Activated CD8-positive, alpha-beta memory T cell treated with anti-CD3 and anti-CD28 coated beads for 48 hours (primary cell): ENCODE data around the gene PLCE1.

Experiments used
- DNase-seq, 3 experiments: peaks; one replicate each; pipeline ENCODE4 v3.0.0-alpha.2; 2020; ENCODE audit warnings: low read depth in 2 of 3, low spot score in 2 of 3

The PLCE1 gene

DNA sequence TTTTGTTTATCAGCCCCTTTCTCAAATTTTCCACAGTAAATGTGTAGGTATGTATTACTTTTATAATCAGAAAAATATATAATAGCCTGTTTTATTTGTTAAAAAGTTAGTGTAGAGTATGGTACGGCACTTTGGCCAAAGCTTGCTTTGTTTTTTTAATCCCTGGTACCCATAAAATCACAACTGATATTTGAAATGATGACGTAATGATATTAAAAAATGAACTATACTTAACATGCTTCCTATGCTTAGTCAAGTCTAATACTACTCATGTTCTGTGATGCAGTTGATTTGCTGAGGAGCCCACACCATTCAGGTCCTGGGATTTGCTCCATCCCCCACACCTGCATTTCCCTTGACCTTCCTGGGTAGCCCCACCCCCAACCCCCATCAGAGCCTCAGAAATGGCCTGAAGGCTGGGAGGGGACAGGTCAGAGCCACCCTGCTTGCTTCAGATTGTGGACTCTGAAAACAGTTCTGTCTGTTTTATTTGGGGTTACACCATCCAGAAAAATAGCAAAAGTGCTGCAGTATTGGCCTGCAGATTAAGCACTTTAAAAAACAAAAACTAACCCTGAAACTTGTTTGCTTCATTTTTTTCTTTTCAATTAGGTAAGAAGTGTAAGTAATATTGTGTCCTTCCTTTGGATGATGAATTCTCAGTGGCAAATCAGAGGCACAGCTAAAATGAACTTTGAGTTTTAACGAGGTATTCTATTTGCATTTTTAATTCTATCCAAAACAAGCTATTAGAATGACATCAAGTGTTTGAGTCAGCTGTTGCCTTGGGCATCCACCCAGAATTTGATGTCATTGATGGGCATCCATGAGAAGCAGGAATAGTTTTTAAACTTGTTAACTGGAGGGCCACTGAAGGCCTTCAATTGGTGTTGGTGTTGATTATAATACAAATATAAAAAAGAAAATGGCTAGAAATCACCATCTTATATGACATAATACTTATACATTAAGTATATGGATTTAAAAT is 23.3 kb downstream of the PLCE1 start:
- no peak for DNase-seq

DNA sequence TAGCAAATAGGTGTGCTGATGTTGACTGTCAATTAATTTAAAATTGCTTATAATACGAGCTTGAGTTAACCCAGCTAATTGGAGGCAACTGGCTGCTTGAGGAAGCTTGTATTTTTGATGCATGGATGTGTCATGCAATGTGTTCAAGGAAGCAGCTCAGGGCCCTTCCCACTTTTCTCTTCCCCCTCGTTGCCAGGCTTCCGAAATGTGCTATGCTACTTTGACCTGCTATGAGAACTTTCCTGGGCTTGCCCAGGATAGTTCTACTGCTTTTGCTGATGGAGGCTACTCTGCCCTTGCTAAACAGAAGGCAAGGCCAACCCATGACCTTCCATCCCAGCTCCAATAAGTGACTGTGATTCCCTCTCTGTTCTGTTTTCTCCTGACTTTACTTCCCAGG is 24.4 kb downstream of the PLCE1 start:
- DNase-seq = no peak

- no peak for DNase-seq
Measured at GRCh38 chr10:94023906-94024305, 30.2 kb downstream of the PLCE1 start.

DNA sequence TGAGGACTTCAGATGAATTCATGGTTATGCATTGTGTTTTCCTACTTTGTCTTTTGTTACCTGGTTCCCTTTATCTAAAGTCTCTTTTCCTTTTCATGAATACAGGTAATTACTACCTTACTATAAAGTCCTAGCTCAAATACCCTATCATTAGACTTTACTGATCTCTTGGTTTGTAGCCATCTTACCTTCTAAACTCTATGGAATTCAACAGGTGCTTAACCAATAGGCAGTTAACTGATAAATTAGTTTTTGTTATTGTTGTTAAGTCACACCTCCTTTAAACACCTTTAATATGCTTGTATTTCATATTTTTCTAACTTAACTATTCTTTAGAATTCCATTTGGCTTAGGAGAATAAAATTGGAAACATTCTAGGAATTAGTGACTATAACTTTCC is 30.7 kb downstream of the PLCE1 start:
- no peak for DNase-seq

- DNase-seq = no peak
Measured at GRCh38 chr10:94025806-94026205, 32.1 kb downstream of the PLCE1 start.

- DNase-seq = no peak
Measured at GRCh38 chr10:94027197-94027596, 33.5 kb downstream of the PLCE1 start.

DNA sequence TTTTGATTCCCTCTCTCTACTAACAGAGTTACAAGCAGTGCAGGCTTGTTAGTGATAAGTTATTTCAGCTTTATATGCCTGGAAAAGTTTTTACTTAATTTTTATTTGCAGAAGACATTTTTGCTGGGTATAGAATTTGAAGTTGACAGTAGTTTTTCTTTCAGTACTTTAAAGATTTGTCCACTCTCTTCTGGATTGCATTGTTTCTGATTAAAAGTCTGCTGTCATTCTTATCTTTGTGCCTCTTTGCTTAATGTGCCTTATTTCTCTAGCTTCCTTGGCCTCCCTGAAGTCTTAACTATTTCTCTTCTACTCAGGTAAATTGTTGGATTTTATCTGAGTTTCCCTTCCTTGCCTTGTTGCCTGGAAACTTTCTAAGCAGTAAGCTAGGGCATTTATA is 36.2 kb downstream of the PLCE1 start:
- DNase-seq = no peak

DNA sequence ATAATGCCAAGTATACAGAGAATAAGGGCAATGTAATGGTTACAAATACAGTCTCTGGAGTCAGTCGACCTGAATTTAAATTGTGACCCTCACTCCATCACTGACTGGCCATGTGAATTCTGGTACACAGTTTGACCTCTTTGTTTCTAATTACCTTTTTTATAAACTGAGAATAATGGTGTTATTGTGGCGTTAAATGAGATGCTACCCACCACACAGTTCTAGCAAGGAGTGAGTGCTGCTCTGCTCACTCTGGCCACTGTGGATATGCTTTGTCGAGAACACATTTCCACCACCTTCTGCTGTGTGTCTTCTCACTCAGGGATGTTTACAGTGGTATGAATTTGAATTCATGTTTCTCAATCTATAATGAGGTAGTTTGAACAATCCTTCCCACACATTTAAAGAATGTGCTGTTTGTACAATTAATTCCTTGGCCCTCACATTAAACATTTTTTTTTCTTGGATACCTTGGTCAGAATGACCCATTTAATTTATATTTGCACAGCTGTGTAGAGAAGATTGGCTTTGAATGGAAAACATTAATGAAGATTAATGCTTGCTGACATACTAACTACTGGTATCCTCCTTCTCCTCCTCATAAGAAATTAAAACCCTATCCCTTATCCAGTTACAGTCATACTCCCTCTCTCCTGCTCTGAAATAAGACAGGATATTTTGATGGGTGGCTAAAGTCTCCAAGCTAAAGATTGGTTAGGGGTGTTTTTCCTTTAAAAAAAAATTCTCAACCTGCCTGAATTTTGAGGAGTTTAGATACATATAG is 42.4 kb downstream of the PLCE1 start:
- no peak for DNase-seq

DNA sequence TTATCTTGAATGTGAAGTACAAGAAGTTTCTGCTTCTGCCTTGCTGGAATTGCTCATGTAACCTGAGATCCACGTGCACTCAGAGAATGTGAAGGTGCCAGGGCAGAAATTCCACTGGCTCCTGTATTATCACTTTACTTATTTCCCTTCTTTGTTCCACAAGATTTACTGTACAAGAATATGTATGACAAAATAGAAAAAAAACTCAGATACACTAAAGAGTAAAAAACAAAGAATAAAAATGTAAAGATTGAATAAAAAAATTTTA is 43.0 kb downstream of the PLCE1 start:
- DNase-seq = no peak

DNA sequence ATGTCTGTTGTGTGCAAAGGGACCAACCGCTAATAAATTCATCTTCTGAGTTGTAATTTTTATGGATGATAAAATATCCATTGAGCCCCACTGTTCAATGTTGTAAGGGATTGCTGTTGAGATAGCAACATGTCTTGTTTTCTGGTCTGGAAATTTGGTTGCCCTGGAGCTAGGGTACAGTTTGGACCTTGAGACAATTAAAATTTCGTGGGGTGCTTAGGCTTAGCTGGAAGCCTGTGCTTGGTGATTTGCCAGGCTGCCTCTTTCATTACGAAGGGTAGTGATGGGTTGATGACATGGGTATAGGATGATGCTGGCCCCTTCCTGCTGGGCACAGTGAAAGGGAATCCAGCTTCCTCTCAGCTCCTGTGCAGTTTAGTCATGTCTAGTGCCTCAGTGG is 43.6 kb downstream of the PLCE1 start:
- DNase-seq = no peak

DNA sequence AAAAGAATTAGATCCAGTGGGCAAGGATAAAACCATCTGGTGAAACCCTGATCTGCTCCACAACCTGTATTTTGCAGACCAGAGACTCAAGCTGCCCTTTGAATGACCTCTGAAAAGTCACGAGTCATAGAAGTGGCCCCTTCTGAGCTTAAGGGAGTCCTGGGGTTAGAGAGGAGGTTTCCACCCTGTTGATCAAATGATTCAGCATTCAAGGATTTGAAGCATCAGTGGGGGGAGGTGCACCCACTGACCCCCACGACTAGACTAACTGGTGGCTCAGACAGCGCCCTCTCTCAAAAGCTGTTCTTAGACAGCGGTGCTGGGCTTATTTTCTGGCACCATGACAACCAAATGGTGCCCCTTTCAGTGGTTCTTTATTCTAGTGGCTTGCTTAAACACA is 44.3 kb downstream of the PLCE1 start:
- no peak for DNase-seq

GRCh38 chr10:94041206-94041605 is 47.5 kb downstream of the PLCE1 start:
- DNase-seq = no peak

DNA sequence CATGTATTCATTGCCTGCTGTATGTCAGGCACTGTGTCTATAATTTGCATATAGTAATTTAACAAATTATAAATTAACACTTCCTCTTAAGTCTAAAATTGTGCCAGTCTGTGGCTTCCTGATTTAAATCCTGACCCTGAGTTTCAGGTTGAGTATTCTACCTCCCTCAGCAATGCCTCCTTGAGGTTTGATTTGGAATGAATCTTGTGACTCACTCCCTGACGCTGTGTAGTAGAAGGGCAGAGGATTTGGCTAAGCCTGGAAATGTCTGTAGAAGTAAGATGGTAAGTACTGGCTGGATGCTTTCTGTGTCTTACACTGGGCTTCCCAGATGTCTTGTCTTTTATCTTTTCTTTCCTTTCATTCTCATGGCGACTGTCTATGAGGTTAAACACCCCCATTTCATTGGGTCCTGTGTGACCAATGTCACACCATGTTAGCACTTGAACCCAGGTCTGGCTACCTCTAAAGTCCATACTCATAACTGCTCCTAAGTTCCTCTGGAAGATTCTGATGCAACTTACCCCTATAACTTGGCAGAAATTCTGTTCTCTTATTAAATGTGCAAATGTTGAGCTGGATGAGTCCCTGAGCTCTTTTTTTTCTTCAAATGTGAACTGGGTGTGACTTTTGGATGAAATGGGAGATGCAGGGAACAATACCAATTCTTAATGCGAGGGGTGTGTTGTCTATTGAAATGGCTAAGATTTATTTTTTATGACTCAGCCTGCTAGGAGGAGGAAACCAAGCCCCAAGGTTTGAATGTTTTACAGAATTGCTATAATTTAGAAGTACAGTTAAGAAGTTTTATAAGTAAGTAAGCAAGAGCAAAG is 48.5 kb downstream of the PLCE1 start:
- DNase-seq = no peak

DNA sequence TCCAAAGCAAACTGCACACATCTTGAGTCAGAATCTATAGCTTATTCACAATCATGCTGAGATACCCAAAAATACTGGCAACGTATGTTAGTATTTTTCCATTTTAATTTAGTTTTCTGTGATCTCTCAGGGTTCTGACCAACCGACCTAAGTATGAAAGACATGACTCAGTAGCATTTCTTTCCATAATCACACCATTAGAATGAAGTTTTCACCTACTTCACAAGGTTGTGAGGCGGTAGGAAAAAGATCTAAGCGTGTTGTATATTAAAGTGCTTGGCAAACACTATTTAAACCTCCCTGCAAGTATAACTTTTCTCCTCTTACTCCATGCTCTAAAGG is 49.1 kb downstream of the PLCE1 start:
- DNase-seq = no peak
